Measurements from ENCODE around the gene RBBP8NL.

Gene RBBP8NL

DNA sequence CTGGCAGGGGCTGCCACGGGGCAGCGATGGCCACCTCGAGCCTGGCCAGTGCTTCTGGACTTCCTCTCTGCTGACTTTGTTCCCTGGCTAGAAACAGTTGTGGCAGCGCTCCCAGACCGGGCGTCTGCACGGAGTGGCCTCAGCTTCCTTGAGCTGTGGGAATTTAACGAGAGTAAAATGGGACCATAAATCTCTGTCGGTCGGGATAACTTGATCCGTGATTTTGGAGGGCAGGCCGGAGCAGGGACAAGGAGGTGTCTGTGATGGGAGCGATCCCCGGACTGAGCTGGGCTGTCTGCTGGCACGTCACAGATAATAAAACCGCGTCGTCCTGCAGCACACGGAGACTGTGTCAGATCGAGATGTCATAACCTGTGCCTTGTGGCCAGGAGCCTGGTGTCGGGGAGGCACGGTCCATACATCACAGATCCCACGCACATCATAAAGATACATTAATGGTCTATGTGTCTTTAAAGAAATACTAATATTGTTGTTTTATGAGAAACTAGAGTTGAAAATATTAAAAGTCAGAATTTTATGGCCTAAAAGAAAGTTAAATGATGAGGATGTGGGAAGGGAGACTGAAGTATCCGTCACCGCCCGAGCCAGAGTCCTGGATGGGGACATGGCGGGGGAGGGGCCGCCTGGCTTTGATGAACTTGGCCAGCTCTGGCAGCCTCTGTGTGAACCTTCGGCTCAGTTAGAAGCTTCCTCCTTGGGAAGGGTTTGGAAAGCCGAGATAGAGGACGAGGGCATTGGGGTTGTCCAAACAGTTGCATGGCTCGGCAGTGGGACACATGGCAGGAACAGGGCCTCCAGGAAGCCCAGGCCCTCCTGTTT lies 6.5 kb upstream of the RBBP8NL start:
- no peak for TF ChIP-seq EZH2phosphoT487 (IDR thresholded peaks at IDR 0.05; ENCODE audit: borderline replicate concordance)
- TF ChIP-seq, protein P1, sequence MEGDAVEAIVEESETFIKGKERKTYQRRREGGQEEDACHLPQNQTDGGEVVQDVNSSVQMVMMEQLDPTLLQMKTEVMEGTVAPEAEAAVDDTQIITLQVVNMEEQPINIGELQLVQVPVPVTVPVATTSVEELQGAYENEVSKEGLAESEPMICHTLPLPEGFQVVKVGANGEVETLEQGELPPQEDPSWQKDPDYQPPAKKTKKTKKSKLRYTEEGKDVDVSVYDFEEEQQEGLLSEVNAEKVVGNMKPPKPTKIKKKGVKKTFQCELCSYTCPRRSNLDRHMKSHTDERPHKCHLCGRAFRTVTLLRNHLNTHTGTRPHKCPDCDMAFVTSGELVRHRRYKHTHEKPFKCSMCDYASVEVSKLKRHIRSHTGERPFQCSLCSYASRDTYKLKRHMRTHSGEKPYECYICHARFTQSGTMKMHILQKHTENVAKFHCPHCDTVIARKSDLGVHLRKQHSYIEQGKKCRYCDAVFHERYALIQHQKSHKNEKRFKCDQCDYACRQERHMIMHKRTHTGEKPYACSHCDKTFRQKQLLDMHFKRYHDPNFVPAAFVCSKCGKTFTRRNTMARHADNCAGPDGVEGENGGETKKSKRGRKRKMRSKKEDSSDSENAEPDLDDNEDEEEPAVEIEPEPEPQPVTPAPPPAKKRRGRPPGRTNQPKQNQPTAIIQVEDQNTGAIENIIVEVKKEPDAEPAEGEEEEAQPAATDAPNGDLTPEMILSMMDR (conservative IDR thresholded peaks at IDR 0.05; ENCODE audit: low read length), result no peak
- H3K27me3 ChIP-seq (ENCODE audit: insufficient read depth, low read length, poor library complexity, severe bottlenecking), result no peaks in the 10 kb centered on the region
- no peaks in the 10 kb centered on the region for H3K4me1 ChIP-seq (ENCODE audit: insufficient read depth, low read length, poor library complexity, severe bottlenecking)

DNA sequence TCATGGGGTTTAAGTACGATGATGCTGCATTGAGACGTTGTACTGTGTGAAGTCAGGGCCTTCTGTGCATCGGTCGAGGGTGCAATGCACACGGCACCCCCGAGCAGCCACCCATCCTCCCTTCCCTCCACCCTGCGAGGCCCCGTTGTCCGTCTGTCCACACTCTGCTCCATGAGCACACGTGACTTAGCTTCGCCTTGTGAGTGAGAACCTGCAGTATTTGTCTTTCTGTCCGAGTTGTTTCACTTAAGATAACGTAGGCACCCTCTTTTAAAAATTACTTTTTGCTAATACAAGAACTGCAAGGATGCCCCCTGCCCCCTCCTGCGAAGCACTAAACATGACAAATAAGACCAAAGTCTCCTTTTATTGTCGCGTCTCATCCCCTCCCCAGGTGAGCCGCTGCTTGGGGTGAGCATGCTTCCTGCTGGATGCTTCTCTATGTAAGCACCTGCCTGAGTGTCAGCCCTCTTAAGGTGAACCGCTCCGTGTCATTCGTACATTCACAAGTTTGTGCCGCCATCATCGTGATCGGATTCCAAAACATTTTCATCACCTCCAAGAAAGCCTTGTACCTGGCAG lies 3.6 kb upstream of the RBBP8NL start:
- H2AFZ ChIP-seq (ENCODE audit: low read length), result no peak overlapping the region
- no peaks in the 10 kb centered on the region for H3K36me3 ChIP-seq (ENCODE audit: insufficient read depth, low read length)
- H3F3A ChIP-seq (ENCODE audit: low read depth), result no peaks in the 10 kb centered on the region
- H3K9me3 ChIP-seq (ENCODE audit: insufficient read depth, low read depth, low read length), result no peaks in the 10 kb centered on the region
- H3K4me1 ChIP-seq (ENCODE audit: insufficient read depth, low read length, poor library complexity, severe bottlenecking), result no peaks in the 10 kb centered on the region
- no peaks in the 10 kb centered on the region for H3K27me3 ChIP-seq (ENCODE audit: insufficient read depth, low read length, poor library complexity, severe bottlenecking)
- no peaks in the 10 kb centered on the region for H4K20me1 ChIP-seq (ENCODE audit: insufficient read depth, low read length, poor library complexity, severe bottlenecking)
- H3K4me2 ChIP-seq (ENCODE audit: low read depth, low read length, poor library complexity, severe bottlenecking), result no peak overlapping the region
- TF ChIP-seq, protein P1 (conservative IDR thresholded peaks at IDR 0.05; ENCODE audit: low read length), result no peak
- TF ChIP-seq EZH2phosphoT487 (IDR thresholded peaks at IDR 0.05; ENCODE audit: borderline replicate concordance), result no peak
- H3K4me3 ChIP-seq (ENCODE audit: low read length, poor library complexity, severe bottlenecking), result no peak overlapping the region
- H3K79me2 ChIP-seq (ENCODE audit: insufficient read depth, low read length), result no peaks in the 10 kb centered on the region
- H3K9me2 ChIP-seq (replicated peaks; ENCODE audit: low read depth, low read length), result no peaks in the 10 kb centered on the region
- no peak overlapping the region for H3K9ac ChIP-seq (ENCODE audit: low read depth, low read length, poor library complexity, severe bottlenecking)

More for the DNA sequence above, 6.5 kb upstream of the RBBP8NL start:
- Histone ChIP-seq H3K9me3 (ENCODE audit: insufficient read depth, low read depth, low read length) (no peaks in the 10 kb centered on the region), H2AFZ (ENCODE audit: low read length) (no peak overlapping the region), H3F3A (ENCODE audit: low read depth) (no peaks in the 10 kb centered on the region), H3K36me3 (ENCODE audit: insufficient read depth, low read length) (no peaks in the 10 kb centered on the region), H3K9me2 (replicated peaks; ENCODE audit: low read depth, low read length) (no peaks in the 10 kb centered on the region), H3K79me2 (ENCODE audit: insufficient read depth, low read length) (no peaks in the 10 kb centered on the region), H3K4me2 (ENCODE audit: low read depth, low read length, poor library complexity, severe bottlenecking) (no peak overlapping the region), H3K9ac (ENCODE audit: low read depth, low read length, poor library complexity, severe bottlenecking) (no peak overlapping the region), H4K20me1 (ENCODE audit: insufficient read depth, low read length, poor library complexity, severe bottlenecking) (no peaks in the 10 kb centered on the region), H3K4me3 (ENCODE audit: low read length, poor library complexity, severe bottlenecking) (no peak overlapping the region)

DNA sequence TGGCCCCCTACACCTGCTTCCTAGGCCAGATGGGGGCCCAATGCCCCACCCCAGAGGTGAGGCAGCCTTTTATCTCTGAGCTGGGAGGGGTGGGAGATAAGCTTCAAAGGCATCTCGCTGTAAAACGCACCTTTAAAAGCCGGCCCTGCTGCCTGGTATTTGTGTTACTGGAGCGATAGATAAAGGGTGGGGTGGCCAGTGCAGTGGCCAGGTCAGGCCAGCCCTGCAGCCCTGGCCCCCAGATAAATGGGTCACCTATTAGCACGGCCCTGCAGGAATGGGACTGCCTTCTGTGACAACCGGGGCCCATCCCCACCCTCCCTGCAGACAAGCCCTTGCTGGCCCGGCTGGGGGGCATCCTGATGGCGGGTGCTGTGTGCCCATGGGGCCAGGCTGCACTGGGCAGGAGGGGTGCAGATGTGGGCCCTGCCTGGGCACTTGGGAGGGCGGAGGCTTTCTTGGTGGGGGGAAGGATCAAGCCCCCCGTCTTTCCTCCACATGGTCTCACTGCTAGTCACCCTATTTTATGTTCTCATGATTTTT lies 3.0 kb upstream of the RBBP8NL start:
- no peaks in the 10 kb centered on the region for H4K20me1 ChIP-seq (ENCODE audit: insufficient read depth, low read length, poor library complexity, severe bottlenecking)
- no peaks in the 10 kb centered on the region for H3F3A ChIP-seq (ENCODE audit: low read depth)
- H3K9ac ChIP-seq (ENCODE audit: low read depth, low read length, poor library complexity, severe bottlenecking), result no peak overlapping the region
- no peaks in the 10 kb centered on the region for H3K9me2 ChIP-seq (replicated peaks; ENCODE audit: low read depth, low read length)
- no peaks in the 10 kb centered on the region for H3K36me3 ChIP-seq (ENCODE audit: insufficient read depth, low read length)
- no peaks in the 10 kb centered on the region for H3K27me3 ChIP-seq (ENCODE audit: insufficient read depth, low read length, poor library complexity, severe bottlenecking)
- H3K4me1 ChIP-seq (ENCODE audit: insufficient read depth, low read length, poor library complexity, severe bottlenecking), result no peaks in the 10 kb centered on the region
- no peaks in the 10 kb centered on the region for H3K79me2 ChIP-seq (ENCODE audit: insufficient read depth, low read length)
- H3K4me2 ChIP-seq (ENCODE audit: low read depth, low read length, poor library complexity, severe bottlenecking), result no peak overlapping the region
- TF ChIP-seq, protein P1 (conservative IDR thresholded peaks at IDR 0.05; ENCODE audit: low read length), result no peak
- TF ChIP-seq EZH2phosphoT487 (IDR thresholded peaks at IDR 0.05; ENCODE audit: borderline replicate concordance), result no peak
- no peaks in the 10 kb centered on the region for H3K9me3 ChIP-seq (ENCODE audit: insufficient read depth, low read depth, low read length)
- H2AFZ ChIP-seq (ENCODE audit: low read length), result no peak overlapping the region
- no peak overlapping the region for H3K4me3 ChIP-seq (ENCODE audit: low read length, poor library complexity, severe bottlenecking)
